Natural killer cell (primary cell): ENCODE results near the gene POU2F1. TPM values are rescaled to one million over a fixed set of nuclear protein-coding genes. Genes with fewer than 3 reads are reported as not detected.
"Not testable (repeated sequence)": the region's sequence is repeated elsewhere in the genome, so short reads cannot be mapped to it uniquely, and the experiment has no call there.

Experiments used
- ATAC-seq, 3 donors: fragments of 150-1000 bp in 2 of 3; fragments of 200-7000 bp in 1 of 3; cut with Tn5 transposase; 1 replicate in 1 of 3; 2 replicates in 2 of 3; pipeline ENCODE4 v1.10.0; 2021; ENCODE audit warnings: mild to moderate bottlenecking in 2 of 3, moderate library complexity in 2 of 3
- DNase-seq, 2 donors: peaks; one replicate each; pipeline versions ENCODE4 v3.0.0 to v3.0.0-alpha.2; 2013 to 2021; ENCODE audit warnings: mixed read lengths in 1 of 2
- H3K27ac ChIP-seq: one replicate; pipeline ENCODE4 v1.5.1; 2013; ENCODE audit warnings: mild to moderate bottlenecking, low read length
- H3K27me3 ChIP-seq: one replicate; pipeline ENCODE4 v1.6.1; 2013; ENCODE audit warnings: low read length; ENCODE audit not compliant: control insufficient read depth, insufficient read depth
- H3K36me3 ChIP-seq: one replicate; pipeline ENCODE4 v1.6.1; 2013; ENCODE audit warnings: low read length; ENCODE audit not compliant: control insufficient read depth, insufficient read depth
- H3K4me1 ChIP-seq: one replicate; pipeline ENCODE4 v1.6.1; 2013; ENCODE audit warnings: low read length; ENCODE audit not compliant: control insufficient read depth, insufficient read depth
- H3K4me3 ChIP-seq: one replicate; pipeline ENCODE4 v1.5.1; 2013; ENCODE audit warnings: low read length
- H3K9me3 ChIP-seq: one replicate; pipeline ENCODE4 v1.6.1; 2013; ENCODE audit warnings: low read length; ENCODE audit not compliant: control insufficient read depth, insufficient read depth
- H3K27ac Mint-ChIP-seq, 2 donors: one replicate each; pipeline ENCODE4 v1.8.0; 2022; ENCODE audit warnings: mild to moderate bottlenecking in 2 of 2, mixed read lengths in 2 of 2, moderate library complexity in 1 of 2
- H3K27me3 Mint-ChIP-seq, 2 donors: one replicate each; pipeline ENCODE4 v1.8.0; 2022; ENCODE audit warnings: low read depth in 2 of 2, mixed read lengths in 2 of 2
- H3K36me3 Mint-ChIP-seq: one replicate; pipeline ENCODE4 v1.8.0; 2022; ENCODE audit warnings: mixed read lengths
- H3K4me1 Mint-ChIP-seq, 2 donors: one replicate each; pipeline ENCODE4 v1.8.0; 2022; ENCODE audit warnings: mixed read lengths in 2 of 2
- H3K4me3 Mint-ChIP-seq: one replicate; pipeline ENCODE4 v1.8.0; 2022; ENCODE audit warnings: mild to moderate bottlenecking, moderate library complexity, mixed read lengths
- H3K9me3 Mint-ChIP-seq, 2 donors: one replicate each; pipeline ENCODE4 v1.8.0; 2022; ENCODE audit warnings: mixed read lengths in 2 of 2
- WGBS: methylation state at CpG from one replicate; pipeline ENCODE4 v1.1.7; 2013; ENCODE audit warnings: missing lambda C conversion rate; ENCODE audit not compliant: insufficient coverage; 5-methylcytosine and 5-hydroxymethylcytosine counted together
- intact Hi-C: fragments of 100-400 bp; cut with micrococcal nuclease; formaldehyde crosslinking; loops from one replicate; pipeline ENCODE4 v1.14.2; 2022
- total RNA-seq, 4 donors: library from RNA; stranded (reverse); fragments of 120-200 nt in 1 of 4; gene quantifications; one replicate each; pipeline versions ENCODE4 v1.2.3 to v1.2.4, GENCODE V29; 2013 to 2022
- TF ChIP-seq, protein P1 (sequence below): fragments of 200-600 bp; IDR thresholded peaks from one replicate; pipeline ENCODE4 v1.8.0; 2022; ENCODE audit warnings: antibody characterized with exemption

The POU2F1 gene
- total RNA-seq, 3 donors from 2014 or later (not counting 1 experiment from before 2014, with no cell fraction given): 39.8 to 44.6 (median 40.9) TPM

- no peak for ATAC-seq
- DNase-seq: no peak
- H3K4me1 Mint-ChIP-seq: peaks cover 46 to 54% of the 10 kb centered on the region in 2 donors
- H3K4me3 ChIP-seq: no peak overlapping the region
- H3K36me3 ChIP-seq: no peaks in the 10 kb centered on the region
- H3K27ac Mint-ChIP-seq: peak overlapping the region; percentile 97
- WGBS: 59% methylated on average over 4 of the region's 10 CpGs
- H3K27ac ChIP-seq: peak overlapping the region; percentile 95
- peak overlapping the region; percentile 94 for H3K4me3 Mint-ChIP-seq
- H3K27me3 Mint-ChIP-seq: no peaks in the 10 kb centered on the region
- H3K27me3 ChIP-seq: no peaks in the 10 kb centered on the region
- no peaks in the 10 kb centered on the region for H3K9me3 ChIP-seq
- H3K4me1 ChIP-seq: peaks cover 11% of the 10 kb centered on the region
- TF ChIP-seq, protein P1, sequence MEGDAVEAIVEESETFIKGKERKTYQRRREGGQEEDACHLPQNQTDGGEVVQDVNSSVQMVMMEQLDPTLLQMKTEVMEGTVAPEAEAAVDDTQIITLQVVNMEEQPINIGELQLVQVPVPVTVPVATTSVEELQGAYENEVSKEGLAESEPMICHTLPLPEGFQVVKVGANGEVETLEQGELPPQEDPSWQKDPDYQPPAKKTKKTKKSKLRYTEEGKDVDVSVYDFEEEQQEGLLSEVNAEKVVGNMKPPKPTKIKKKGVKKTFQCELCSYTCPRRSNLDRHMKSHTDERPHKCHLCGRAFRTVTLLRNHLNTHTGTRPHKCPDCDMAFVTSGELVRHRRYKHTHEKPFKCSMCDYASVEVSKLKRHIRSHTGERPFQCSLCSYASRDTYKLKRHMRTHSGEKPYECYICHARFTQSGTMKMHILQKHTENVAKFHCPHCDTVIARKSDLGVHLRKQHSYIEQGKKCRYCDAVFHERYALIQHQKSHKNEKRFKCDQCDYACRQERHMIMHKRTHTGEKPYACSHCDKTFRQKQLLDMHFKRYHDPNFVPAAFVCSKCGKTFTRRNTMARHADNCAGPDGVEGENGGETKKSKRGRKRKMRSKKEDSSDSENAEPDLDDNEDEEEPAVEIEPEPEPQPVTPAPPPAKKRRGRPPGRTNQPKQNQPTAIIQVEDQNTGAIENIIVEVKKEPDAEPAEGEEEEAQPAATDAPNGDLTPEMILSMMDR: no peak
- no peaks in the 10 kb centered on the region for H3K36me3 Mint-ChIP-seq
- no peaks in the 10 kb centered on the region for H3K9me3 Mint-ChIP-seq
- intact Hi-C loops: loop anchor here (2.0 to 5.0 kb wide), 3 partner anchors 207 to 309 kb away; partner anchors contain the start of gene CD247
Measured at GRCh38 chr1:167223144-167224103, 2.7 kb downstream of the POU2F1 start.

DNA sequence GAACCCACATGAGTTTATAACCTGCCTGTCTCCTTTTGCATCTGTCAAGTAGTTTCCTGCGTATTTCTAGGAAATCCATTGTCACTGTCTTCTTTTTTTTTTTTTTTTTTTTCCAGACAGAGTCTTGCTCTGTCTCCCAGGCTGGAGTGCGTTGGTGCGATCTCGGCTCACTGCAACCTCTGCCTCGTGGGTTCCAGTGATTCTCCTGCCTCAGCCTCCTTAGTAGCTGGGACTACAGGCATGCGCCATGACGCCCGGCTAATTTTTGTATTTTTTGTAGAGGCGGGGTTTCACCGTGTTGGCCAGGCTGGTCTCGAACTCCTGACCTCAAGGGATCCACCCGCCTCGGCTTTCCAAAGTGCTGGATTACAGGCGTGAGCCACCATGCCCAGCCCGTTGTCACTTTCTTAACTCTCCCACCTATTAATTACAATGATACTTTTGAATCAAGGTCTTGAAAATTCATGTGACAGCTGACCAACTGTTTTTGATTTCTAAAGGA lies 4.1 kb downstream of the POU2F1 start:
- peaks cover 47 to 54% of the 10 kb centered on the region in 2 donors for H3K4me1 Mint-ChIP-seq
- not testable (repeated sequence) for ATAC-seq, H3K9me3 Mint-ChIP-seq, H3K36me3 ChIP-seq, DNase-seq, H3K36me3 Mint-ChIP-seq, H3K4me3 Mint-ChIP-seq, H3K27me3 ChIP-seq, H3K9me3 ChIP-seq, H3K27ac ChIP-seq, H3K27me3 Mint-ChIP-seq, H3K4me3 ChIP-seq
- peaks cover 11% of the 10 kb centered on the region for H3K4me1 ChIP-seq
- intact Hi-C loops: loop anchor here (5.0 kb wide), 2 partner anchors 293 to 308 kb away; partner anchors contain the start of gene CD247
- WGBS: 96% methylated on average over 15 of the region's 15 CpGs
- peak overlapping the region in 1 of 2 donors; percentile 32 for H3K27ac Mint-ChIP-seq

- H3K9me3 Mint-ChIP-seq: no peaks in the 10 kb centered on the region
- Histone ChIP-seq H3K4me1 (peaks cover 11% of the 10 kb centered on the region), H3K27ac (no peak overlapping the region), H3K9me3 (no peaks in the 10 kb centered on the region), H3K4me3 (no peak overlapping the region), H3K36me3 (no peaks in the 10 kb centered on the region), H3K27me3 (no peaks in the 10 kb centered on the region)
- no peaks in the 10 kb centered on the region for H3K36me3 Mint-ChIP-seq
- TF ChIP-seq, protein P1: no peak
- 82% methylated on average over 2 of the region's 2 CpGs for WGBS
- no peaks in the 10 kb centered on the region for H3K27me3 Mint-ChIP-seq
- H3K4me3 Mint-ChIP-seq: no peak overlapping the region
- H3K27ac Mint-ChIP-seq: no peak overlapping the region
- peaks cover 41 to 48% of the 10 kb centered on the region in 2 donors for H3K4me1 Mint-ChIP-seq
- ATAC-seq (no peak), DNase-seq (no peak)
- intact Hi-C loops: no loop called here
Measured at GRCh38 chr1:167225920-167226319, 5.2 kb downstream of the POU2F1 start.

- H3K4me3 ChIP-seq: no peak overlapping the region
- no peak overlapping the region for H3K27ac ChIP-seq
- intact Hi-C loops: no loop called here
- no peaks in the 10 kb centered on the region for H3K9me3 ChIP-seq
- H3K4me1 ChIP-seq: peaks cover 4% of the 10 kb centered on the region
- no peak overlapping the region for H3K27ac Mint-ChIP-seq
- DNase-seq: no peak
- TF ChIP-seq, protein P1: no peak
- H3K27me3 Mint-ChIP-seq: no peaks in the 10 kb centered on the region
- ATAC-seq: no peak
- no peaks in the 10 kb centered on the region for H3K36me3 ChIP-seq
- no peak overlapping the region for H3K4me3 Mint-ChIP-seq
- H3K9me3 Mint-ChIP-seq: no peaks in the 10 kb centered on the region
- H3K27me3 ChIP-seq: no peaks in the 10 kb centered on the region
- peaks cover 30 to 40% of the 10 kb centered on the region in 2 donors for H3K4me1 Mint-ChIP-seq
- no peaks in the 10 kb centered on the region for H3K36me3 Mint-ChIP-seq
- 83% methylated on average over 2 of the region's 2 CpGs for WGBS
Measured at GRCh38 chr1:167227934-167228378, 7.3 kb downstream of the POU2F1 start.
